ENCODE measurements around the gene ARSG.
"Not testable (repeated sequence)": the region's sequence is repeated elsewhere in the genome, so short reads cannot be mapped to it uniquely, and the experiment has no call there.

Gene ARSG

GRCh38 chr17:68281965-68282364 lies 9.3 kb upstream of the ARSG start:
- not testable (repeated sequence) for DNase-seq

- peak; percentile 65 to 71 for DNase-seq
These were observed 2.9 kb upstream of the ARSG start for GRCh38 chr17:68288375-68288774.

- peak; percentile 72 to 75 for DNase-seq
These were observed 2.5 kb upstream of the ARSG start for GRCh38 chr17:68288804-68289203.

- no peak for DNase-seq
These were observed 1.8 kb upstream of the ARSG start for GRCh38 chr17:68289473-68289872.

- DNase-seq: no peak
These were observed 1.4 kb upstream of the ARSG start for GRCh38 chr17:68289936-68290267.

GRCh38 chr17:68290268-68290954 lies 884 bp upstream of the ARSG start:
- peak; percentile 24 to 38 for DNase-seq

- DNase-seq: peak; percentile 99
These were observed 767 bp downstream of the ARSG start for GRCh38 chr17:68291836-68292688.

- peak; percentile 51 to 54 for DNase-seq
These were observed 1.4 kb downstream of the ARSG start for GRCh38 chr17:68292689-68293040.

GRCh38 chr17:68293490-68294195 lies 2.3 kb downstream of the ARSG start:
- DNase-seq: no peak

GRCh38 chr17:68294196-68294555 lies 2.9 kb downstream of the ARSG start:
- no peak for DNase-seq

- DNase-seq: no peak
These were observed 3.3 kb downstream of the ARSG start for GRCh38 chr17:68294617-68295016.

GRCh38 chr17:68295086-68295485 lies 3.8 kb downstream of the ARSG start:
- no peak for DNase-seq

GRCh38 chr17:68296217-68297191 lies 5.2 kb downstream of the ARSG start:
- DNase-seq: peak; percentile 44 to 66

GRCh38 chr17:68297195-68297594 lies 5.9 kb downstream of the ARSG start:
- DNase-seq: peak; percentile 61 to 62

- no peak for DNase-seq
These were observed 7.3 kb downstream of the ARSG start for GRCh38 chr17:68298601-68299000.

GRCh38 chr17:68299817-68300216 lies 8.5 kb downstream of the ARSG start:
- no peak for DNase-seq

GRCh38 chr17:68301438-68301959 lies 10.2 kb downstream of the ARSG start:
- DNase-seq: no peak

- no peak for DNase-seq
These were observed 10.8 kb downstream of the ARSG start for GRCh38 chr17:68302066-68302564.

- DNase-seq: no peak
These were observed 11.4 kb downstream of the ARSG start for GRCh38 chr17:68302666-68303065.

GRCh38 chr17:68304706-68305105 lies 13.4 kb downstream of the ARSG start:
- no peak for DNase-seq

GRCh38 chr17:68305142-68305541 lies 13.8 kb downstream of the ARSG start:
- no peak for DNase-seq

- DNase-seq: no peak
These were observed 15.5 kb downstream of the ARSG start for GRCh38 chr17:68306819-68307218.

Measured in AML-193 (cell line).